ENCODE data around the gene TENM3.

The TENM3 gene

GRCh38 chr4:182391111-182391684 is 148.0 kb downstream of the TENM3 start:
- Histone ChIP-seq H3K9ac (ENCODE audit: low read depth, low read length) (no peak overlapping the region), H3K4me2 (ENCODE audit: insufficient read depth, low read length) (no peak overlapping the region), H3K9me3 (ENCODE audit: insufficient read depth, low read length, severe bottlenecking) (no peaks in the 10 kb centered on the region), H3K4me1 (ENCODE audit: insufficient read depth, low read length) (no peaks in the 10 kb centered on the region), H4K20me1 (ENCODE audit: insufficient read depth, low read length) (no peaks in the 10 kb centered on the region), H2AFZ (ENCODE audit: low read depth, low read length) (no peak overlapping the region), H3K4me3 (ENCODE audit: low read depth in 1 of 2, low read length in 2 of 2) (no peak overlapping the region), H3K27me3 (ENCODE audit: insufficient read depth, low read length, poor library complexity) (no peaks in the 10 kb centered on the region), H3K27ac (ENCODE audit: low read length) (no peak overlapping the region), H3K79me2 (ENCODE audit: insufficient read depth, low read length) (no peaks in the 10 kb centered on the region), H3K36me3 (ENCODE audit: insufficient read depth, low read length) (no peaks in the 10 kb centered on the region)
- TF ChIP-seq, protein P1, sequence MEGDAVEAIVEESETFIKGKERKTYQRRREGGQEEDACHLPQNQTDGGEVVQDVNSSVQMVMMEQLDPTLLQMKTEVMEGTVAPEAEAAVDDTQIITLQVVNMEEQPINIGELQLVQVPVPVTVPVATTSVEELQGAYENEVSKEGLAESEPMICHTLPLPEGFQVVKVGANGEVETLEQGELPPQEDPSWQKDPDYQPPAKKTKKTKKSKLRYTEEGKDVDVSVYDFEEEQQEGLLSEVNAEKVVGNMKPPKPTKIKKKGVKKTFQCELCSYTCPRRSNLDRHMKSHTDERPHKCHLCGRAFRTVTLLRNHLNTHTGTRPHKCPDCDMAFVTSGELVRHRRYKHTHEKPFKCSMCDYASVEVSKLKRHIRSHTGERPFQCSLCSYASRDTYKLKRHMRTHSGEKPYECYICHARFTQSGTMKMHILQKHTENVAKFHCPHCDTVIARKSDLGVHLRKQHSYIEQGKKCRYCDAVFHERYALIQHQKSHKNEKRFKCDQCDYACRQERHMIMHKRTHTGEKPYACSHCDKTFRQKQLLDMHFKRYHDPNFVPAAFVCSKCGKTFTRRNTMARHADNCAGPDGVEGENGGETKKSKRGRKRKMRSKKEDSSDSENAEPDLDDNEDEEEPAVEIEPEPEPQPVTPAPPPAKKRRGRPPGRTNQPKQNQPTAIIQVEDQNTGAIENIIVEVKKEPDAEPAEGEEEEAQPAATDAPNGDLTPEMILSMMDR (IDR thresholded peaks at IDR 0.05; ENCODE audit: borderline replicate concordance, extremely low read depth, low read length, poor library complexity, severe bottlenecking): no peak
- DNase-seq (no peak), ATAC-seq (ENCODE audit: insufficient read depth, low read depth) (no peak)

- H3K9ac ChIP-seq (ENCODE audit: low read depth, low read length): no peak overlapping the region
- no peaks in the 10 kb centered on the region for H3K27me3 ChIP-seq (ENCODE audit: insufficient read depth, low read length, poor library complexity)
- DNase-seq (no peak), ATAC-seq (ENCODE audit: insufficient read depth, low read depth) (no peak)
- H3K36me3 ChIP-seq (ENCODE audit: insufficient read depth, low read length): no peaks in the 10 kb centered on the region
- no peaks in the 10 kb centered on the region for H4K20me1 ChIP-seq (ENCODE audit: insufficient read depth, low read length)
- H2AFZ ChIP-seq (ENCODE audit: low read depth, low read length): no peak overlapping the region
- no peak overlapping the region for H3K4me2 ChIP-seq (ENCODE audit: insufficient read depth, low read length)
- H3K9me3 ChIP-seq (ENCODE audit: insufficient read depth, low read length, severe bottlenecking): no peaks in the 10 kb centered on the region
- no peak overlapping the region for H3K4me3 ChIP-seq (ENCODE audit: low read depth in 1 of 2, low read length in 2 of 2)
- no peaks in the 10 kb centered on the region for H3K79me2 ChIP-seq (ENCODE audit: insufficient read depth, low read length)
- no peaks in the 10 kb centered on the region for H3K4me1 ChIP-seq (ENCODE audit: insufficient read depth, low read length)
- no peak for TF ChIP-seq EZH2 (IDR thresholded peaks at IDR 0.05; ENCODE audit: borderline replicate concordance, low read depth, low read length, severe bottlenecking)
- TF ChIP-seq, protein P1 (IDR thresholded peaks at IDR 0.05; ENCODE audit: borderline replicate concordance, extremely low read depth, low read length, poor library complexity, severe bottlenecking): no peak
- no peak overlapping the region for H3K27ac ChIP-seq (ENCODE audit: low read length)
Observed at GRCh38 chr4:182394181-182394580, 151.0 kb downstream of the TENM3 start.

DNA sequence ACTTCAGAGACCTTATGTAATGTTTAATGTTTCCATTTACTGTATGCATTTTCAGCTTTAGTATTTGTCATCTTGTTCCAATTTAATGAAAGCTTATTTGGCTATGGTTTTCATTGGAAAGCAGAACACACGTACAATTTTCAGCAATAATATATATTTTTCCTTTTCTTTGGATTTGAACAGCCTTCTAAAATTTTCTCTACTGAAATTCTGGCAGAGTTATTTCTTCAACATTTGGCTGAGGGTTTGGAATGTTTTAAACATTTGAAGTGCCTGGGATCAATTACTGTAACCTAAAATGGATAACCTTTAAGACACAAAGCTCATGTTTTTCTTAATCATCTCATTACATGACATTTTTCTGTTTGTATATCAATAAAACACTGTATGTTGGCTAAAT is 156.9 kb downstream of the TENM3 start:
- ATAC-seq (ENCODE audit: insufficient read depth, low read depth) (no peak), DNase-seq (no peak)
- no peaks in the 10 kb centered on the region for H3K36me3 ChIP-seq (ENCODE audit: insufficient read depth, low read length)
- H3K27me3 ChIP-seq (ENCODE audit: insufficient read depth, low read length, poor library complexity): no peaks in the 10 kb centered on the region
- H3K4me2 ChIP-seq (ENCODE audit: insufficient read depth, low read length): no peak overlapping the region
- H2AFZ ChIP-seq (ENCODE audit: low read depth, low read length): no peak overlapping the region
- no peaks in the 10 kb centered on the region for H3K4me1 ChIP-seq (ENCODE audit: insufficient read depth, low read length)
- no peak overlapping the region for H3K27ac ChIP-seq (ENCODE audit: low read length)
- no peaks in the 10 kb centered on the region for H3K79me2 ChIP-seq (ENCODE audit: insufficient read depth, low read length)
- no peaks in the 10 kb centered on the region for H4K20me1 ChIP-seq (ENCODE audit: insufficient read depth, low read length)
- no peak overlapping the region for H3K9ac ChIP-seq (ENCODE audit: low read depth, low read length)
- TF ChIP-seq EZH2 (IDR thresholded peaks at IDR 0.05; ENCODE audit: borderline replicate concordance, low read depth, low read length, severe bottlenecking): no peak
- TF ChIP-seq, protein P1 (IDR thresholded peaks at IDR 0.05; ENCODE audit: borderline replicate concordance, extremely low read depth, low read length, poor library complexity, severe bottlenecking): no peak
- no peaks in the 10 kb centered on the region for H3K9me3 ChIP-seq (ENCODE audit: insufficient read depth, low read length, severe bottlenecking)
- no peak overlapping the region for H3K4me3 ChIP-seq (ENCODE audit: low read depth in 1 of 2, low read length in 2 of 2)

GRCh38 chr4:182400790-182401189 is 157.6 kb downstream of the TENM3 start:
- H4K20me1 ChIP-seq (ENCODE audit: insufficient read depth, low read length): no peaks in the 10 kb centered on the region
- H3K27me3 ChIP-seq (ENCODE audit: insufficient read depth, low read length, poor library complexity): no peaks in the 10 kb centered on the region
- no peak for DNase-seq
- no peak for ATAC-seq (ENCODE audit: insufficient read depth, low read depth)
- no peaks in the 10 kb centered on the region for H3K79me2 ChIP-seq (ENCODE audit: insufficient read depth, low read length)
- H3K36me3 ChIP-seq (ENCODE audit: insufficient read depth, low read length): no peaks in the 10 kb centered on the region
- no peak overlapping the region for H2AFZ ChIP-seq (ENCODE audit: low read depth, low read length)
- no peak for TF ChIP-seq EZH2 (IDR thresholded peaks at IDR 0.05; ENCODE audit: borderline replicate concordance, low read depth, low read length, severe bottlenecking)
- TF ChIP-seq, protein P1 (IDR thresholded peaks at IDR 0.05; ENCODE audit: borderline replicate concordance, extremely low read depth, low read length, poor library complexity, severe bottlenecking): no peak
- no peak overlapping the region for H3K4me2 ChIP-seq (ENCODE audit: insufficient read depth, low read length)
- H3K4me1 ChIP-seq (ENCODE audit: insufficient read depth, low read length): no peaks in the 10 kb centered on the region
- no peak overlapping the region for H3K27ac ChIP-seq (ENCODE audit: low read length)
- no peaks in the 10 kb centered on the region for H3K9me3 ChIP-seq (ENCODE audit: insufficient read depth, low read length, severe bottlenecking)
- no peak overlapping the region for H3K4me3 ChIP-seq (ENCODE audit: low read depth in 1 of 2, low read length in 2 of 2)
- H3K9ac ChIP-seq (ENCODE audit: low read depth, low read length): no peak overlapping the region
